Measurements from ENCODE around the gene SUPT20HL1. TPM values are rescaled to one million over a fixed set of nuclear protein-coding genes. Genes with fewer than 3 reads are reported as not detected.

SUPT20HL1 gene
- total RNA-seq, 4 donors from 2014 or later, result not detected

DNA sequence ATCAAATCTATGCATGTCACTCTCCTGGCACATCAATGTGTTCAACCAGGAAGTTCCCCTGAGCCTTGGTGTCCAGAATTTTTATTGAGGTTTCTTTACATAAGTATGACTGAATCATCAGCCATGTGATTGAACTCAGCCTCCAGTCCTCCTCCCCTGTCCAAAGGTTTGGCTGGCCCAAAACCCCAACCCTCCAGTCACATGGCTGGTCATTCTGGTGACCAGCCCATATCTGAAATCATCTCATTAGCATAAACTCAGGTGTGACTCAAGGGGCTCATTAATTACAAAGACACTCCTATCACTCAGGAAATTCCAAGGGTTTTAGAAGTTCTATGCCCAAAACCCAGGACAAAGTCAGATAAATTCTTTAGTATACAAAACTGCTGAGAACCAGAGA lies 26.0 kb upstream of the SUPT20HL1 start:
- Histone ChIP-seq H3K9me3 (no peaks in the 10 kb centered on the region), H3K4me3 (no peak overlapping the region), H3K27me3 (no peaks in the 10 kb centered on the region), H3K4me1 (no peaks in the 10 kb centered on the region), H3K27ac (replicated peaks in 1 of 4) (no peak overlapping the region), H3K36me3 (no peaks in the 10 kb centered on the region)
- no peak for DNase-seq (ENCODE audit: extremely low spot score)
- intact Hi-C loops (cut with DNase I), result no loop called here
- no peak for TF ChIP-seq EP300 (IDR thresholded peaks at IDR 0.05)
- TF ChIP-seq, protein P1, sequence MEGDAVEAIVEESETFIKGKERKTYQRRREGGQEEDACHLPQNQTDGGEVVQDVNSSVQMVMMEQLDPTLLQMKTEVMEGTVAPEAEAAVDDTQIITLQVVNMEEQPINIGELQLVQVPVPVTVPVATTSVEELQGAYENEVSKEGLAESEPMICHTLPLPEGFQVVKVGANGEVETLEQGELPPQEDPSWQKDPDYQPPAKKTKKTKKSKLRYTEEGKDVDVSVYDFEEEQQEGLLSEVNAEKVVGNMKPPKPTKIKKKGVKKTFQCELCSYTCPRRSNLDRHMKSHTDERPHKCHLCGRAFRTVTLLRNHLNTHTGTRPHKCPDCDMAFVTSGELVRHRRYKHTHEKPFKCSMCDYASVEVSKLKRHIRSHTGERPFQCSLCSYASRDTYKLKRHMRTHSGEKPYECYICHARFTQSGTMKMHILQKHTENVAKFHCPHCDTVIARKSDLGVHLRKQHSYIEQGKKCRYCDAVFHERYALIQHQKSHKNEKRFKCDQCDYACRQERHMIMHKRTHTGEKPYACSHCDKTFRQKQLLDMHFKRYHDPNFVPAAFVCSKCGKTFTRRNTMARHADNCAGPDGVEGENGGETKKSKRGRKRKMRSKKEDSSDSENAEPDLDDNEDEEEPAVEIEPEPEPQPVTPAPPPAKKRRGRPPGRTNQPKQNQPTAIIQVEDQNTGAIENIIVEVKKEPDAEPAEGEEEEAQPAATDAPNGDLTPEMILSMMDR (IDR thresholded peaks at IDR 0.05), result no peak
- no peak for TF ChIP-seq POLR2A (IDR thresholded peaks at IDR 0.05; ENCODE audit: low read depth)
- TF ChIP-seq POLR2AphosphoS5 (IDR thresholded peaks at IDR 0.05), result no peak

DNA sequence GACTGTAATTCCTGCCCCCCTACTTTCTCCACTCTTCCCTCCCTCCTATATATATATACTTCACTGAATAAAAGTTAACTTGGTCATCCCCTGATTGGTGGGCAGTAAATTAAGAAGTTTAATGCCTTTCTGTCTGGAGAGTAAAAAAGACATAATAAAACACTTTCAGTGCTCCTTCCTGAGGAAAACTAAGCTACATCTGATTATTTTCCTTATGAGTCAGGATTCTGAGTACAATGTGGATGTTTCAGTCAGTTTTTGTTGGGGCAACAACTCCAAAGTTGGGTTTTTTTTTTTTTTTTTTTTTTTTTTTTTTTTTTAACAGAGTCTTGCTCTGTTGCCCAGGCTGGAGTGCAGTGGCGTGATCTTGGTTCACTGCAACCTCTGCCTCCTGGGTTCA lies 24.6 kb upstream of the SUPT20HL1 start:
- Histone ChIP-seq H3K36me3 (no peaks in the 10 kb centered on the region), H3K4me3 (no peak overlapping the region), H3K9me3 (no peaks in the 10 kb centered on the region), H3K4me1 (no peaks in the 10 kb centered on the region), H3K27ac (replicated peaks in 1 of 4) (no peak overlapping the region), H3K27me3 (no peaks in the 10 kb centered on the region)
- 75% methylated on average over 1 of the region's 1 CpG for WGBS
- TF ChIP-seq, protein P1 (IDR thresholded peaks at IDR 0.05), result no peak
- TF ChIP-seq EP300 (IDR thresholded peaks at IDR 0.05), result no peak
- no peak for TF ChIP-seq POLR2A (IDR thresholded peaks at IDR 0.05; ENCODE audit: low read depth)
- no peak for TF ChIP-seq POLR2AphosphoS5 (IDR thresholded peaks at IDR 0.05)
- intact Hi-C loops (cut with DNase I), result no loop called here
- DNase-seq (ENCODE audit: extremely low spot score), result no peak

DNA sequence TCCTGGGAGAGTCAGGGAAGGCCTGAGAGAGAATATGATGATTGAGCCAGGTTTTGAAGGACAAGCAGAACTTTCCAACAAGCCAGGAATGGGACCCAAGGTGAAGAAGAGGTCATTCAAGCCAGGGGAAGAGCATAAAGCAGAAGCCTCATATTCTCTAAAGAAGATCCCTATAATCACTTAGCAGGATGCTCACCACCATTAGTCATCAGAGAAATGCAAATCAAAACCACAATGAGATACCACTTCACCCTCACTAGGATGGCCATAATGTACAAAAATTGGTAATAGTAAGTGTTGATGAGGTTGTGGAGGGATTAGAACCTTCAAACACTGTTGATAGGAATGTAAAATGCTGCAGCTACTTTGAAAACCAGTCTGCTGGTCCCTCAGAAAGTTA lies 20.5 kb upstream of the SUPT20HL1 start:
- TF ChIP-seq, protein P1 (IDR thresholded peaks at IDR 0.05), result no peak
- TF ChIP-seq POLR2AphosphoS5 (IDR thresholded peaks at IDR 0.05) (no peak), EP300 (IDR thresholded peaks at IDR 0.05) (no peak), POLR2A (IDR thresholded peaks at IDR 0.05; ENCODE audit: low read depth) (no peak)
- Histone ChIP-seq H3K36me3 (no peaks in the 10 kb centered on the region), H3K27ac (replicated peaks in 1 of 4) (no peak overlapping the region), H3K4me1 (no peaks in the 10 kb centered on the region), H3K27me3 (no peaks in the 10 kb centered on the region), H3K9me3 (no peaks in the 10 kb centered on the region), H3K4me3 (no peak overlapping the region)
- DNase-seq (ENCODE audit: extremely low spot score), result no peak
- intact Hi-C loops (cut with DNase I), result no loop called here

DNA sequence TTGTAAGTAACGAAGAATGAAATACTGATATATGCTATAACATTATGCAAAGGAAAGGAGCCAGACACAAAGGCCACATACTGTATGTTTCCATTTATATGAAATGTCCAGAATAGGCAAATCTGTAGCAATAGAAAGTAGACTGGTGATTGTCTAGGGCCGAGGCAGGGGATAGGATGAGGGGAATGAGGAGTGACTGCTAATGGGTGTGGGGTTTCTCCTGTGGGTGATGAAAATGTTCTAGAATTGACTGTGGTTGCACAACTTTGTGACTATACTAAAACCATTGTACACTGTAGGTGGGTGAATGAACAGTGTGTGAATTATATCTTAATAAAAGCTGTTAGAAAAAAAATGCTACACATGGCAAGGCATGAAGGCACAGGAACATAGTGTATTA lies 19.9 kb upstream of the SUPT20HL1 start:
- DNase-seq (ENCODE audit: extremely low spot score), result no peak
- H3K27me3 ChIP-seq, result no peaks in the 10 kb centered on the region
- intact Hi-C loops (cut with DNase I), result no loop called here
- 89% methylated on average over 2 of the region's 2 CpGs for WGBS
- H3K9me3 ChIP-seq, result no peaks in the 10 kb centered on the region
- H3K4me3 ChIP-seq, result no peak overlapping the region
- no peaks in the 10 kb centered on the region for H3K36me3 ChIP-seq
- no peak for TF ChIP-seq POLR2A (IDR thresholded peaks at IDR 0.05; ENCODE audit: low read depth)
- no peak for TF ChIP-seq POLR2AphosphoS5 (IDR thresholded peaks at IDR 0.05)
- no peak for TF ChIP-seq EP300 (IDR thresholded peaks at IDR 0.05)
- TF ChIP-seq, protein P1 (IDR thresholded peaks at IDR 0.05), result no peak
- H3K27ac ChIP-seq (replicated peaks in 1 of 4), result no peak overlapping the region
- H3K4me1 ChIP-seq, result no peaks in the 10 kb centered on the region

DNA sequence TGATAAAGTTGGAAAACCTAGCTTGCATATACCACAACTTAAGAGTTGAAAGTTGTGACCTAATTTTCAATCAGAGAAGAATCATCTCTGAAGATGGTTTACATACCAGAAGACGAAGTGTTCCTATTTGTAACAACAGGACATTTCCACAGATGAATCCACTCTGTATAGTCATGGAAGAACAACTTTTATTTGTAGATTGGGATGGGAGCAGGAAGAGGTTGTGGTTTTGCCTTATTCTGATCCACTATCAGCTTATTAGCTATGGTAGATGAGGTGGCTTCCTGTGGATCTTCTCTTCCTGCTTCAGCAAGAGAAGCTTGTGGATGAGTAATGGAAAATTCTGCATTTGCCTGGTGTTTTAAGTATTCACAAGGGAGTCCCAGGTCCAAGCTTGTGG lies 18.6 kb upstream of the SUPT20HL1 start:
- intact Hi-C loops (cut with DNase I), result no loop called here
- Histone ChIP-seq H3K36me3 (no peaks in the 10 kb centered on the region), H3K27me3 (no peaks in the 10 kb centered on the region), H3K9me3 (no peaks in the 10 kb centered on the region), H3K4me1 (no peaks in the 10 kb centered on the region), H3K4me3 (no peak overlapping the region), H3K27ac (replicated peaks in 1 of 4) (no peak overlapping the region)
- no peak for DNase-seq (ENCODE audit: extremely low spot score)
- 56% methylated on average over 1 of the region's 1 CpG for WGBS
- TF ChIP-seq POLR2AphosphoS5 (IDR thresholded peaks at IDR 0.05), result no peak
- TF ChIP-seq EP300 (IDR thresholded peaks at IDR 0.05), result no peak
- TF ChIP-seq, protein P1 (IDR thresholded peaks at IDR 0.05), result no peak
- TF ChIP-seq POLR2A (IDR thresholded peaks at IDR 0.05; ENCODE audit: low read depth), result no peak
